Caco-2 (cell line): ENCODE data around the gene PACSIN1. TPM values are rescaled to one million over a fixed set of nuclear protein-coding genes. Genes with fewer than 3 reads are reported as not detected.

Experiments
- BruUV-seq: library from RNA; stranded (reverse); fragments of 400-500 nt; replicated peaks from 2 replicates; lab custom pipeline; 2021; lab: Mats Ljungman, UMichigan
- CTCF ChIA-PET: fragments of 300-600 bp; sonication (Branson Sonifier 250); formaldehyde crosslinking; loops from one replicate; lab custom pipeline; 2022; ENCODE audit warnings: antibody characterized with exemption; lab: Charles Lee
- POLR2A ChIA-PET: fragments of 300-600 bp; sonication (Branson Sonifier 250); formaldehyde crosslinking; loops from one replicate; lab custom pipeline; 2022; ENCODE audit warnings: antibody characterized with exemption; lab: Charles Lee
- DNase-seq, 2 experiments: peaks; one replicate each; pipeline versions ENCODE4 v3.0.0 to v3.0.0-alpha.2; 2020 to 2022
- H3K27me3 ChIP-seq: replicated peaks from 2 replicates; pipeline ENCODE4 v1.6.0; 2011; ENCODE audit warnings: low read length; ENCODE audit not compliant: control insufficient read depth, insufficient read depth
- H3K36me3 ChIP-seq: 2 replicates; pipeline ENCODE4 v1.5.1; 2011; ENCODE audit warnings: low read length; ENCODE audit not compliant: control insufficient read depth, insufficient read depth
- H3K4me1 ChIP-seq: fragments of 250-450 bp; sonication (Bioruptor Pico); 2 replicates; pipeline ENCODE4 v1.5.1; 2020; ENCODE audit warnings: mild to moderate bottlenecking
- H3K4me3 ChIP-seq: 2 replicates; pipeline ENCODE4 v1.5.1; 2011; ENCODE audit warnings: low read depth, mild to moderate bottlenecking, control low read depth, low read length
- H3K9me3 ChIP-seq: fragments of 250-450 bp; sonication (Bioruptor Pico); 2 replicates; pipeline ENCODE4 v1.5.1; 2020; ENCODE audit warnings: mild to moderate bottlenecking, moderate library complexity
- H3K27ac Mint-ChIP-seq: one replicate; pipeline ENCODE4 v1.8.0; 2022; ENCODE audit warnings: mixed read lengths; ENCODE audit not compliant: unreplicated experiment
- H3K27me3 Mint-ChIP-seq: one replicate; pipeline ENCODE4 v1.8.0; 2022; ENCODE audit warnings: mixed read lengths; ENCODE audit not compliant: insufficient read depth, unreplicated experiment
- H3K36me3 Mint-ChIP-seq: one replicate; pipeline ENCODE4 v1.8.0; 2022; ENCODE audit warnings: mild to moderate bottlenecking, mixed read lengths; ENCODE audit not compliant: insufficient read depth, unreplicated experiment
- H3K4me1 Mint-ChIP-seq: one replicate; pipeline ENCODE4 v1.8.0; 2022; ENCODE audit warnings: low read depth, mixed read lengths; ENCODE audit not compliant: unreplicated experiment
- H3K4me3 Mint-ChIP-seq: one replicate; pipeline ENCODE4 v1.8.0; 2022; ENCODE audit warnings: mild to moderate bottlenecking, moderate library complexity, mixed read lengths; ENCODE audit not compliant: unreplicated experiment
- H3K9me3 Mint-ChIP-seq: one replicate; pipeline ENCODE4 v1.8.0; 2022; ENCODE audit warnings: mixed read lengths; ENCODE audit not compliant: unreplicated experiment
- intact Hi-C: fragments of 100-400 bp; cut with micrococcal nuclease; formaldehyde crosslinking; loops from one replicate; pipeline ENCODE4 v1.10.0; 2022; ENCODE audit not compliant: unreplicated experiment
- total RNA-seq: library from RNA; stranded (reverse); gene quantifications from 2 replicates; pipeline ENCODE4 v1.2.3, GENCODE V29; 2022
- TF ChIP-seq, protein P1 (sequence below), 2 experiments: fragments of 200-600 bp in 1 of 2; IDR thresholded peaks; 1 replicate in 1 of 2; 2 replicates in 1 of 2; pipeline versions ENCODE4 v1.5.1 to v1.8.0; 2011 to 2022; ENCODE audit warnings: antibody characterized with exemption in 1 of 2, control low read depth in 1 of 2, inconsistent platforms in 1 of 2, low read depth in 1 of 2, low read length in 1 of 2, mild to moderate bottlenecking in 1 of 2, moderate library complexity in 1 of 2; ENCODE audit not compliant: insufficient read depth in 1 of 2, severe bottlenecking in 1 of 2, unreplicated experiment in 1 of 2

The PACSIN1 gene
- total RNA-seq, 1 experiment from 2014 or later: 3.7 TPM

DNA sequence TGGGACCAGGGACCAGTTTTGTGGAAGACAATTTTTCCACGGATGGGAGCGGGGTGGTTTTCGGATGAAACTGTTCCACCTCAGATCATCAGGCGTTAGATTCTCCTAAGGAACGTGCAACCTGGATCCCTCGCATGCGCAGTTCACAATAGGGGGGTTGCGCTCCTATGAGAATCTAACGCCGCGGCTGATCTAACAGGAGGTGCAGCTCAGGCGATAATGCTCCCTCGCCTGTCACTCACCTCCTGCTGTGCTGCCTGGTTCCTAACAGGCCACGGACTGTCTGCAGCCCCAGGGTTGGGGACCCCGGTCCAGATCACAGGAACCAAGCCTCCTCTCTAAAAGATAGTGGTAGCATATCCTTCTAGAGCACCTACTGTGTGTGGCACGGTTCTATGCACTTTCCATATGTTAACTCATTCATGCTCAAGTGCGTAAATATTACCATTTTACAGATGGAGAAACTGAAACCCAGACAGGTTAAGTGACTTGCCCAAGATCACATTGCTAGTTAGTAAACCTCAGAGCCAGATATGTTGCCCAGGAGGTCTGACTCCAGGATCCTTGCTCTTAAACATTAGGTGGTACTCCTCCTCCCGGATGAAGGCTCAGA is 65.0 kb downstream of the PACSIN1 start:
- no TSS peak for BruUV-seq
- no peak overlapping the region for H3K4me3 ChIP-seq
- no peaks in the 10 kb centered on the region for H3K9me3 ChIP-seq
- H3K36me3 ChIP-seq: no peaks in the 10 kb centered on the region
- Mint-ChIP-seq H3K27me3 (no peaks in the 10 kb centered on the region), H3K4me3 (no peak overlapping the region), H3K4me1 (no peaks in the 10 kb centered on the region), H3K36me3 (peaks cover 5% of the 10 kb centered on the region), H3K27ac (no peak overlapping the region), H3K9me3 (no peaks in the 10 kb centered on the region)
- intact Hi-C loops: no loop called here
- H3K4me1 ChIP-seq: peaks cover 12% of the 10 kb centered on the region; the same call in 1 of the 2 replicates
- ChIA-PET POLR2A (no interaction called here), CTCF (interaction anchor here (1.9 kb wide), 1 partner anchor 79 kb away, joined by 8 read pairs; no protein-coding TSS in a partner anchor)
- TF ChIP-seq, protein P1, sequence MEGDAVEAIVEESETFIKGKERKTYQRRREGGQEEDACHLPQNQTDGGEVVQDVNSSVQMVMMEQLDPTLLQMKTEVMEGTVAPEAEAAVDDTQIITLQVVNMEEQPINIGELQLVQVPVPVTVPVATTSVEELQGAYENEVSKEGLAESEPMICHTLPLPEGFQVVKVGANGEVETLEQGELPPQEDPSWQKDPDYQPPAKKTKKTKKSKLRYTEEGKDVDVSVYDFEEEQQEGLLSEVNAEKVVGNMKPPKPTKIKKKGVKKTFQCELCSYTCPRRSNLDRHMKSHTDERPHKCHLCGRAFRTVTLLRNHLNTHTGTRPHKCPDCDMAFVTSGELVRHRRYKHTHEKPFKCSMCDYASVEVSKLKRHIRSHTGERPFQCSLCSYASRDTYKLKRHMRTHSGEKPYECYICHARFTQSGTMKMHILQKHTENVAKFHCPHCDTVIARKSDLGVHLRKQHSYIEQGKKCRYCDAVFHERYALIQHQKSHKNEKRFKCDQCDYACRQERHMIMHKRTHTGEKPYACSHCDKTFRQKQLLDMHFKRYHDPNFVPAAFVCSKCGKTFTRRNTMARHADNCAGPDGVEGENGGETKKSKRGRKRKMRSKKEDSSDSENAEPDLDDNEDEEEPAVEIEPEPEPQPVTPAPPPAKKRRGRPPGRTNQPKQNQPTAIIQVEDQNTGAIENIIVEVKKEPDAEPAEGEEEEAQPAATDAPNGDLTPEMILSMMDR (IDR thresholded peaks at IDR 0.05; ENCODE audit: insufficient read depth in 1 of 2, low read depth in 1 of 2, low read length in 1 of 2, severe bottlenecking in 1 of 2, unreplicated experiment in 1 of 2): no peak
- DNase-seq: no peak
- no peaks in the 10 kb centered on the region for H3K27me3 ChIP-seq

DNA sequence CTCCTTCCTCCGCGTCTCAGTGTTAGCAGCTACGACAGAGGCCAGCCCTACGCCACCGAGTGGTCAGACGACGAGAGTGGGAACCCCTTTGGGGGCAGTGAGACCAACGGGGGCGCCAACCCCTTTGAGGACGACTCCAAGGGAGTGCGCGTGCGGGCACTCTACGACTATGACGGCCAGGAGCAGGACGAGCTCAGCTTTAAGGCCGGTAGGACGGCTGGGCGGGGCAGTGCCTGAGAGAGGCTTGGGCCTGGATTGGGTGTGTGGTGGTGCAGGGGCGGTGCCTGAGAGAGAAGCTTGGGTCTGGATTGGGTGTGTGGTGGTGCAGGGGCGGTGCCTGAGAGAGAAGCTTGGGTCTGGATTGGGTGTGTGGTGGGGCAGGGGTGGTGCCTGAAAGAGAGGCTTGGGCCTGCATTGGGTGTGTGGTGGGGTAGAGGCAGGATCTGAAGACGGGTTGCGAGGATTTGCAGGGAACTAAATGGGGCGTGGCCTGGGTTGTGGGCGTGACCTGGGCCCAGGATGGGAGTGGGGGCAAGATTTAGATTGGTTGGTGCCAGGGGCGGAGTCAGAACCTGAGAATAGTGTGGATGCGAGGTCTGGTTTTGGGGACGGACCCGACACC is 65.8 kb downstream of the PACSIN1 start:
- Histone ChIP-seq H3K27me3 (no peaks in the 10 kb centered on the region), H3K4me3 (no peak overlapping the region), H3K4me1 (peaks cover 9% of the 10 kb centered on the region; the same call in 1 of the 2 replicates), H3K36me3 (no peaks in the 10 kb centered on the region), H3K9me3 (no peaks in the 10 kb centered on the region)
- intact Hi-C loops: no loop called here
- peak; percentile 16 to 46 for DNase-seq
- ChIA-PET CTCF (no interaction called here), POLR2A (no interaction called here)
- H3K27me3 Mint-ChIP-seq: no peaks in the 10 kb centered on the region
- H3K4me1 Mint-ChIP-seq: no peaks in the 10 kb centered on the region
- H3K4me3 Mint-ChIP-seq: no peak overlapping the region
- no peaks in the 10 kb centered on the region for H3K9me3 Mint-ChIP-seq
- H3K36me3 Mint-ChIP-seq: peaks cover 5% of the 10 kb centered on the region
- TF ChIP-seq, protein P1 (IDR thresholded peaks at IDR 0.05; ENCODE audit: insufficient read depth in 1 of 2, low read depth in 1 of 2, low read length in 1 of 2, severe bottlenecking in 1 of 2, unreplicated experiment in 1 of 2): no peak
- no TSS peak for BruUV-seq
- H3K27ac Mint-ChIP-seq: no peak overlapping the region

DNA sequence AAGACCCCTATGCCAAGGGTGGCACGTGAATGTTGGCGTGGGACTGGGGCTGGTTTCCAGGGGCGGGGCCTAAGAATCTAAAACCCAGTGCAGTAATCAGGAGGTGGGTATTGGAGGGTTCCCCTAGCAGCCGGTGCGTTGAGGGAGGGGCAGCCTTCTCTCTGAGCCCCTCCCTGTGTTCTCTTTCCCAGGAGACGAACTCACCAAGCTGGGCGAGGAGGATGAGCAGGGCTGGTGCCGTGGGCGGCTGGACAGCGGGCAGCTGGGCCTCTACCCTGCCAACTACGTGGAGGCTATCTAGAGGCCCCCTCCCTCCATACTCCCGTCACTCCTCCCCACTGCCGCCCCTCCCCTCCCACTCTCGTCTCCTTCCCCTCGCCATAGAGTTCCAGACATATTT is 66.4 kb downstream of the PACSIN1 start:
- H3K27me3 ChIP-seq: no peaks in the 10 kb centered on the region
- H3K36me3 Mint-ChIP-seq: peaks cover 5% of the 10 kb centered on the region
- POLR2A ChIA-PET: no interaction called here
- H3K27ac Mint-ChIP-seq: no peak overlapping the region
- TF ChIP-seq, protein P1 (IDR thresholded peaks at IDR 0.05; ENCODE audit: insufficient read depth in 1 of 2, low read depth in 1 of 2, low read length in 1 of 2, severe bottlenecking in 1 of 2, unreplicated experiment in 1 of 2): no peak
- no peaks in the 10 kb centered on the region for H3K36me3 ChIP-seq
- CTCF ChIA-PET: no interaction called here
- BruUV-seq: no TSS peak
- H3K27me3 Mint-ChIP-seq: no peaks in the 10 kb centered on the region
- peaks cover 7% of the 10 kb centered on the region; the same call in 1 of the 2 replicates for H3K4me1 ChIP-seq
- no peaks in the 10 kb centered on the region for H3K9me3 ChIP-seq
- H3K4me1 Mint-ChIP-seq: no peaks in the 10 kb centered on the region
- H3K4me3 ChIP-seq: no peak overlapping the region
- H3K9me3 Mint-ChIP-seq: no peaks in the 10 kb centered on the region
- intact Hi-C loops: no loop called here
- DNase-seq: no peak
- no peak overlapping the region for H3K4me3 Mint-ChIP-seq
